ENCODE results near the gene MIEF1. TPM values are rescaled to one million over a fixed set of nuclear protein-coding genes. Genes with fewer than 3 reads are reported as not detected.

Gene MIEF1
- 42.9 TPM for total RNA-seq
- long read RNA-seq, full-length matches to known transcripts, result 13 of 66 reads
- long read RNA-seq, partial matches to known transcripts, result 51 of 66 reads
- long read RNA-seq, other reads (novel, unspliced or antisense), result 2 of 66 reads

GRCh38 chr22:39502109-39502788, at the start of gene MIEF1:
Gene MIEF1, plus strand, starts transcription at chr22:39502290. Its CDS starts 9,005 bp downstream, at chr22:39511295.
- DNase-seq (ENCODE audit: low spot score), result peak; percentile 99

DNA sequence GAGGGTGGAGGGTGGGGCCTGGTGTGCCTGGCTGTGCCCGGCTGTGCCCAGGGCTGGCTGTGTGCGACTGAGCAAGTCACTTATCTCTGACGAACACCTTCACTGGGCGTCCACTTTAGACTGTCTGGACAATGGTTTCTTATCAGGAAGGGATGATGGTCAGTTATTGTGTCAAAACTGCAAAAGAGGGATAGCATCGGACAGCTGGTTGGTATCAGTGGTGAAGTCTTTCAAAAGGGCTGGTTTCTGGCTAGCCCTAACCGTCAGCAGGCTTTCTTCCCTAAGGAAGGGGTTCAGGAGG, 49.4 kb upstream of the MIEF1 start:
- no peak for DNase-seq (ENCODE audit: low spot score)

DNA sequence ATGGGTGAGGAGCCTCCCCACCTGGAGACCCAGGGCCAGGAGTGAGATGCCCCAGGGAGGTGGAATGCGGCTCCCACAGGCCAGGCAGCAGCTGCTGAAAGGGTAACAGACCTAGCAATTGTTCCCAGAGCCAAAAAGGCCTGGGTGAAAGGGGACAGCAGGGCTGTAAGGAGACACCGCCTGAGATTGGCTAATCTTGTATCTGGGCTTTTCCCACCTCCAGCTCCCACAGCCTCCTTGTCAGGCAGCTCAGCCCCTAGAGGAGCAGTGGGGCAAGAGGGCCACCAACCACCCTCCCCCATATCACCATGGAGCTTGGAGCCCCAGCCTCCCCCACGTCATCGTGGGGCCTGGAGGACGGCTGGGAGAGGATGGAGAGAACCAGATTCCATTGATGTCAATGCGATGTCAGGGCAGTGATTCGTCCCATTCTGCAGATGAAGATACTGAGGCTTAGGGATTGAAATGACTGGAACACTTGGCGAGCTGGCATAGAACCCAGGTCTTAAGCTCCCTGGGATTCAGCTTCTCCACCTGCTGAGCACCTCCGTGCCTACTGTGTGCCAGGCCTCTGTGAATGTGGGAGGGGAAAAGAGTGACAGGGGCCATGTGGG, 48.2 kb upstream of the MIEF1 start:
- no peak for DNase-seq (ENCODE audit: low spot score)

- DNase-seq (ENCODE audit: low spot score), result no peak
Measured at GRCh38 chr22:39454385-39454871, 47.7 kb upstream of the MIEF1 start.

GRCh38 chr22:39456522-39457197, 45.4 kb upstream of the MIEF1 start, which contains the start of gene MGAT3:
Gene MGAT3, plus strand, starts transcription at chr22:39457012. Its CDS starts 30,336 bp downstream, at chr22:39487348.
- DNase-seq (ENCODE audit: low spot score), result no peak

DNA sequence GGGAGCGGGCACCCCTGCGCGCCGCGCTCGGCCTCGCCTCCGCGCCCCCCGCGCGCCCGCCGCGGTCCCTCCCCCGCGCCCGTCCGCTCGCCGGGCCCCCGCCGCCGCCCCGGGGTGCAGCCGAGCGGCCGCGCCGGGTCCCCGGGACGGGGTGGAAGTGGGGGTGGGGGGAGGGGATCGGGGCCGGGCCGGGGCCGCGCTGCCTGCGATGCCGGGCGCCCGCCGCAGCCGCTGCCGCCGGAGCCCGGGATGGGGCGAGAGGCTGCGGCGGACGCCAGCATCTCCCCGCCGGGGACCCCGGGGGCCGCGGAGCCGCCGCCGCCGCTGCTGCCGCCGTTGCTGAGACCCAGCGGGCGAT, 44.9 kb upstream of the MIEF1 start:
- DNase-seq (ENCODE audit: low spot score), result no peak

GRCh38 chr22:39457556-39458443, 44.3 kb upstream of the MIEF1 start:
- DNase-seq (ENCODE audit: low spot score), result no peak

DNA sequence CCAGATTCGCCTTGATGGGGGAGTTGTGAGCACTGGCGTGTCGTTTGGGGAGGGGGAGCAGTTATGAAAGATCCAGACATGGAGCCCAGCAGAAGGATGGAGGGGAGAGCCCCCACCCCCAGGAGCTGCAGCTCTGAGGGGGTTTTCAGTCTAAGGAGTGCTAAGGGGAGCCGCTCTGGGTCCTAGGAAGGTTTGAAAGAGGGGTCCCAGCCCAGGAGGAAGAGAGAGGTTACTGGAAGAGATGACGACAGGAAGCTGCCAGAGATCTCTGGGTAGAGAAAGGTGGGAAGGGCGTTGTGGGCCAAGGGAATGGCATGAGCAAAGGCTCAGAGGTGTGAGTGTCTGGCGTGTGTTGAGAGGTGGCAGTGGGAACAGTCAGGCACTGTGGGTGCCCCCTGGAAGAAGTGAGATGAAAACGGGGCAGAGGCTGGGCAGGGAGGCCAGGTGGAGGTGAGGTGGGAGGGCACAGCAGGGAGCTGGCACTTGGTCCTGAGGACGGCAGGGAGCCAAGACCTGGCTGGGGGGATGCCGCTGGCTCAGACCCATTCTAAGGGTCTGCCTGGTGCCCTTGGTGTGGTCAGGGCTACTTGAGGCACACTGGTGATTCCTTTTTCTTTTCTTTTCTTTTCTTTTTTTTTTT, 43.5 kb upstream of the MIEF1 start:
- DNase-seq (ENCODE audit: low spot score), result no peak

DNA sequence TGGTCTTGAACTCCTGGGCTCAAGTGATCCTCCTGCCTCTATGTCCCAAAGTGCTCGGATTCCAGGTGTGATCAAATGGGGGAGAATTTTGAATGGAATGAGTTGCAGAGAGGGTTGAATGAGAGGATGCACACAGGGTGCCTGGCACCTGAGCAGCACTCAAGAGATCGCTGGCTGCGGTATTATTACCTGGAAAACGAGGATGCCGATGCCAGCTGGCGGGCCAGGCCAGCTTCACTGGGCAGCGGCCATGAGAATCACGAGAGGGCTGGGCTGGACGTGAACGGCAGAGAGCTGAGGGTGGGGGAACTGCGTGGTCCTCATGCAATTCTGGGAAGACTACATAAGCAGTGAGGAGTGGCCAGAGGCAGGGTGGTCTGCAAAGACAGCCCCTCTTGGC, 42.4 kb upstream of the MIEF1 start:
- DNase-seq (ENCODE audit: low spot score), result no peak

- DNase-seq (ENCODE audit: low spot score), result no peak
Measured at GRCh38 chr22:39462443-39463221, 39.5 kb upstream of the MIEF1 start.

GRCh38 chr22:39463277-39463676, 38.8 kb upstream of the MIEF1 start:
- DNase-seq (ENCODE audit: low spot score), result no peak

DNA sequence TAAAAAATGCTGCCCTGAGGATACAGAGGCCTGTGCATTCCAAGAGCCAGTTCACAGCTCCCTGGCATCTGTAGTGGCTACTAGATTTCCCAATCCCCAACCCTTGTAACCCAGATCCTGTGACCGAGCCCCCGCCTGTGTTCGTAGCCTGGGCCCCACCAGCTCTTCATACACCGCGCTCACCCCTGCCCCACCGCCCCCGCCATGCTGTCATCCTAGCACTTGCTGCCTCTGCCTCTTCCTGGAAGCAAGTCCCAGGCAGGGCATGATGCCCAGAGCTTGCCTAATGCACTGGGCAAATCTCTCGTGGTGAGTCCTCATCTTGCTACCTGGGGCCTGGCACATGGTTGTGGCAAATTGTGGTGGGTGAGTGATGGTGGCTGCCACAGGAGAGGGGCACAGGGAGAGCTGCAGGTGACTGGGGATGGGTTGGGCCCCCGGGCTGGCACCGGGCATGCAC, 38.1 kb upstream of the MIEF1 start:
- no peak for DNase-seq (ENCODE audit: low spot score)

- no peak for DNase-seq (ENCODE audit: low spot score)
Measured at GRCh38 chr22:39466228-39467006, 35.7 kb upstream of the MIEF1 start.

GRCh38 chr22:39467390-39467895, 34.6 kb upstream of the MIEF1 start:
- DNase-seq (ENCODE audit: low spot score), result no peak

DNA sequence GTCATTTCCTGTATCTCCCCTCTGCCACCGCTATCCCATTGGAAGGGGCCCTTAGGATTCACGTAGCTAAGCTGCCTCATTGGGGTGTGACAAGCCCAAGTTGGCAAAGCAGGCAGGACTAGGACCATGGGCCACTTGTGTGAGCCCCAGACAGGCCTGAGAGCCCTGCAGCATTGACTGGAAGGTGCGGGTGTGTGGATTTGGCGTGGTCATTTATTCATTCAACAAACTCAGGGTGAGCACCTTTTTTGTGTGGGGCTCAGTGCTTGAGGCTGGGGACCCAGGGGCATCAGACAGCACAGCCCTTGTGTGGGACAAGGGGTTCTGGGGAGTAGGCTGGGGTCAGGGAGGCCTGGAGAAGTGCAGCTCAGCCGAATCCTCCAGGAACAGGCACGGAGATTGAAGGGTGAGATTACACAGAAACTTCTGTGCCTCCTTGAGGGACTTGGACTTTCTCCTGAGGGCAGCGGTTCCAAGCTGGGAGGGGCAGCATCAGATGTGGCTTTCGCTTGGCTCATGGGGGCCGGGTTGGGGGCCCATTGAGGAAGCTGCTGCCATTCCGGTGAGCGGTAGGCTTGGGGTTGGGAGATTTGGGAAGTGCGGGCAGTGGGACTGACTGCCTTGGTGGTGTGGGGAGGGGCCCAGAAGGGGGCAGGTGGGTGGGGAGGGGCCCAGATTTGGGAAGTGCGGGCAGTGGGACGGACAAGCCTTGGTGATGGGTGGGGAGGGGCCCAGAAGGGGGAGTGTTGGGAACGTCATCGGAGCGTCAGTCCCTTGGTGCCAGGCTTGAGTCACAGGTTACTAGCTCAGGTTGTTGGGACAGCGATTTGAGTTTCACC, 33.4 kb upstream of the MIEF1 start:
- no peak for DNase-seq (ENCODE audit: low spot score)

DNA sequence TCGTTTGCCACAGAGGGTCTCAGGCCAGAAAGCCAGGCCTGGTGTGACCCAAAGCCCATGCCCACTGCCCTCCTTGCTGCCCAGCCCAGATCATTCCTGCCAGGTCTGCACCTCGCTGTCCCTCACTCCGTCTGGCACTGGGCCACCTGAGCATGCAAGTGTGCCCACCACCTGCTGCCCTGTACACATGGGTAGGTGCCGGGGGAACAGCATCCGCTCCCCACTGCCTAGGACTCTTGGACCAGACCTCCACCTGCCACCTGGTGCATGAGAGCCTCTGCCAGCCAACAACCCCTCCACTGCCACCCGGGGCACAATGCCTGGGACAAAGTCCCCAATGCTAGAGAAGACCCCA, 32.8 kb upstream of the MIEF1 start:
- no peak for DNase-seq (ENCODE audit: low spot score)

DNA sequence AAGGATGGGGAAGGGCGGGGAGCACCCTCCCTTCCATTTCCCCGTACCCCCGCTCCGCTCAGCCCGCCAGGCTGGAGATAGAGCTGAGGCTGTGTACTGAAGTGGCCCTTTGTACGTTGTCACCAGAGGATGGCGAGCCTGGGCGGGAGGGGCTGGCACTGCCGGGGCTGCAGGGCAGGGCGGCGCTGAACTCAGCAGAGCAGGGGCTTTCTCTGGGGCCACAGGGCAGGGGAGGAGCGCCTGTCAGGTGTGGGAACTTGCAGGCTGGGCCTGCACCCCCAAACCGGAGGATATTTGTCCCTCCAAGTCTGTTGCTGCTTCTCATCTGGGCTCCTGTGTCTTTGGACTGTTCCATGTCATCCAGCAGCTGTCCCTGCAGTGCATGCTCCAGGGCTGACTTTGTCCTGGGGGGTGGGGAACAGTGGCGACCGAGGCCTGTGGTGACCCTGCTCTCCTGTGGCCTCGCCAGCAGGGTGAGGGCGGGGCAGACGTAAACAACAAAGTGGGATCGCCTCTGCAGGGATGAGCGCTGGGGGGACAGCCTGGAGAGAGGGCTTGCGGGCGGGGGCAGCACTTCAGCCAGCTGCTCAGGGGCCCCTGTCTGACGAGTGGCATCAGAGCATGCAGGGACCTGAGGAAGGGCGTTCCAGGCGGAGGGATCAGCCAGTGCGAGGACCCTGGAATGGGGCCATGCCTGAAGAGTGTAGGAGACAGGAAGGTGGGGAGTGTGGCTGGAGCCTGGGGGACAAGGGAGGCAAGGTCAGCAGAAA, 32.2 kb upstream of the MIEF1 start:
- no peak for DNase-seq (ENCODE audit: low spot score)
